ENCODE measurements around the gene NAT16. TPM values are rescaled to one million over a fixed set of nuclear protein-coding genes. Genes with fewer than 3 reads are reported as not detected.
A peak's percentile ranks its signal among the peaks of the same experiment; 100 is the strongest.
"Not testable (repeated sequence)": the region's sequence is repeated elsewhere in the genome, so short reads cannot be mapped to it uniquely, and the experiment has no call there.

Gene NAT16
- total and polyA plus RNA-seq, 9 of the 15 experiments (the other 6 are each of a cell fraction or from before 2014, with no cell fraction given): 0.04 TPM; not detected in 8

DNA sequence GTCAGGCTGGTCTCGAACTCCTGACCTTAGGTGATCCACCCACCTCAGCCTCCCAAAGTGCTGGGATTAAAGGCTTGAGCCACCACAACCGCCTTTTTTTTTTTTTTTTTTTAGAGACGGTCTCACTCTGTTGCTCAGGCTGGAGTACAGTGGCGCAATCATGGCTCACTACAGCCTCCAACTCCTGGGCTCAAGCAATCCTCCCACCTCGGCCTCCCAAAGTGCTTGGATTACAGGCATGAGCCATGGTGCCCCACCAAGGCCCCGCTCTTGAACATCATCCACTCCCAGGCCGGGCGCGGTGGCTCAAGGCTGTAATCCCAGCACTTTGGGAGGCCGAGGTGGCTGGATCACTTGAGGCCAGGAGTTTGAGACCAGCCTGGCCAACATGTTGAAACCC, 19.4 kb upstream of the NAT16 start:
- H3K36me3 ChIP-seq (ENCODE audit: control insufficient read depth, insufficient read depth, low read length); H3K9me3 ChIP-seq (replicated peaks; ENCODE audit: control insufficient read depth, insufficient read depth, low read depth, low read length); H3K4me3 ChIP-seq; H3K9ac ChIP-seq (ENCODE audit: insufficient read depth in 1 of 2, low read depth in 2 of 2, low read length in 2 of 2); H3K27ac ChIP-seq (ENCODE audit: extremely low read depth, low read depth, low read length); H3K9me1 ChIP-seq (ENCODE audit: control insufficient read depth, insufficient read depth, low read length); H4K20me1 ChIP-seq (replicated peaks; ENCODE audit: control insufficient read depth, insufficient read depth, low read length); BruUV-seq (replicated peaks); DNase-seq (ENCODE audit: extremely low read depth in 1 of 4, low spot score in 3 of 4); ATAC-seq; in situ Hi-C loops (cut with MboI); H3K4me2 ChIP-seq (ENCODE audit: insufficient read depth, low read length); H3K79me2 ChIP-seq (ENCODE audit: control insufficient read depth, insufficient read depth, low read length); H2AFZ ChIP-seq (ENCODE audit: low read depth, low read length); intact Hi-C loops (cut with micrococcal nuclease); CTCF ChIA-PET (ENCODE audit: low intra/inter-chr PET ratio); FAIRE-seq: not testable (repeated sequence)
- WGBS (ENCODE audit: insufficient coverage, low coverage, missing lambda C conversion rate): 68% methylated on average over 8 of the region's 10 CpGs
- peaks cover 9 to 32% of the 10 kb centered on the region in 2 experiments for H3K4me1 ChIP-seq (replicated peaks in 1 of 2; ENCODE audit: control insufficient read depth in 2 of 2, insufficient read depth in 2 of 2, low read length in 2 of 2)
- POLR2A ChIA-PET: interaction anchor here (1.5 kb wide), 1 partner anchor 18 kb away, joined by 8 read pairs; the partner anchor contains the start of genes PLOD3 and ZNHIT1
- peaks cover 0 to 13% of the 10 kb centered on the region in 2 experiments; a peak in 1 of 5 replicates for H3K27me3 ChIP-seq (ENCODE audit: control insufficient read depth in 2 of 2, insufficient read depth in 2 of 2, low read length in 2 of 2)

DNA sequence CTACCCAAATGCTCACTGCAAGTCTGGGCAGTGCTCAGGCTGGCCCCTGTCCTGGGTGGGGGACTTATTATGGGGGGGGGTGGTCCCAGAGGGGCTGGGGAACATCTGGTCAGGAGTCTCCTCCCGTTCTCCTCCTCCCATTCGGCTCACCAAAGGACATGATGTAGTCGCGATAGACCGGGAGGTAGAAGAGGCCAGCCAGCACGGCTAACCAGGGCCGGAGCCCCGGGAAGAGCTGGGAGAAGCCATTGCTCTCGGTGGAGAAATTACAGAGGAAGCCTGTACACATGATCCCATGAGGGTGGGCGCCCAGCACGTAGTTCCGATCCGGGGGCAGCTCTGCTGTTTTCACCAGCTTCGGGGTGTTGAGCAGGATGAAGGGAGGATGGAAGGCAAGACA, 18.4 kb upstream of the NAT16 start:
- BruUV-seq (replicated peaks): no TSS peak
- peak overlapping the region in 1 of 2 experiments; percentile 10; a peak in 1 of 4 replicates for H3K9ac ChIP-seq (ENCODE audit: insufficient read depth in 1 of 2, low read depth in 2 of 2, low read length in 2 of 2)
- no peaks in the 10 kb centered on the region for H4K20me1 ChIP-seq (replicated peaks; ENCODE audit: control insufficient read depth, insufficient read depth, low read length)
- no peak overlapping the region for H3K4me3 ChIP-seq
- no peak for DNase-seq (ENCODE audit: extremely low read depth in 1 of 4, low spot score in 3 of 4)
- POLR2A ChIA-PET: interaction anchor here (0.6 kb wide), 1 partner anchor 77 kb away, joined by 3 read pairs; no protein-coding TSS in a partner anchor
- peaks cover 0 to 11% of the 10 kb centered on the region in 2 experiments; a peak in 1 of 5 replicates for H3K27me3 ChIP-seq (ENCODE audit: control insufficient read depth in 2 of 2, insufficient read depth in 2 of 2, low read length in 2 of 2)
- H3K9me3 ChIP-seq (replicated peaks; ENCODE audit: control insufficient read depth, insufficient read depth, low read depth, low read length): no peaks in the 10 kb centered on the region
- CTCF ChIA-PET (ENCODE audit: low intra/inter-chr PET ratio): no interaction called here
- H3K79me2 ChIP-seq (ENCODE audit: control insufficient read depth, insufficient read depth, low read length): no peaks in the 10 kb centered on the region
- no peak for ATAC-seq
- no peak overlapping the region for H2AFZ ChIP-seq (ENCODE audit: low read depth, low read length)
- H3K27ac ChIP-seq (ENCODE audit: extremely low read depth, low read depth, low read length): no peak overlapping the region
- in situ Hi-C loops (cut with MboI): no loop called here
- WGBS (ENCODE audit: insufficient coverage, low coverage, missing lambda C conversion rate): 59% methylated on average over 14 of the region's 14 CpGs
- no peaks in the 10 kb centered on the region for H3K9me1 ChIP-seq (ENCODE audit: control insufficient read depth, insufficient read depth, low read length)
- intact Hi-C loops (cut with micrococcal nuclease): no loop called here
- H3K36me3 ChIP-seq (ENCODE audit: control insufficient read depth, insufficient read depth, low read length): no peaks in the 10 kb centered on the region
- H3K4me1 ChIP-seq (replicated peaks in 1 of 2; ENCODE audit: control insufficient read depth in 2 of 2, insufficient read depth in 2 of 2, low read length in 2 of 2): peaks cover 9 to 32% of the 10 kb centered on the region in 2 experiments
- H3K4me2 ChIP-seq (ENCODE audit: insufficient read depth, low read length): no peak overlapping the region
- FAIRE-seq: no peak
- TF ChIP-seq ARID1B (IDR thresholded peaks at IDR 0.05) (no peak), SRSF3 (IDR thresholded peaks at IDR 0.05; ENCODE audit: insufficient read depth, low read length) (no peak), PHB (CRISPR knock-in tag; IDR thresholded peaks at IDR 0.05) (no peak), BACH1 (tag; IDR thresholded peaks at IDR 0.05) (no peak), KAT8 (IDR thresholded peaks at IDR 0.05; ENCODE audit: low read depth) (no peak), ZNF668 (CRISPR knock-in tag; IDR thresholded peaks at IDR 0.05) (no peak)
- TF ChIP-seq, protein P1, sequence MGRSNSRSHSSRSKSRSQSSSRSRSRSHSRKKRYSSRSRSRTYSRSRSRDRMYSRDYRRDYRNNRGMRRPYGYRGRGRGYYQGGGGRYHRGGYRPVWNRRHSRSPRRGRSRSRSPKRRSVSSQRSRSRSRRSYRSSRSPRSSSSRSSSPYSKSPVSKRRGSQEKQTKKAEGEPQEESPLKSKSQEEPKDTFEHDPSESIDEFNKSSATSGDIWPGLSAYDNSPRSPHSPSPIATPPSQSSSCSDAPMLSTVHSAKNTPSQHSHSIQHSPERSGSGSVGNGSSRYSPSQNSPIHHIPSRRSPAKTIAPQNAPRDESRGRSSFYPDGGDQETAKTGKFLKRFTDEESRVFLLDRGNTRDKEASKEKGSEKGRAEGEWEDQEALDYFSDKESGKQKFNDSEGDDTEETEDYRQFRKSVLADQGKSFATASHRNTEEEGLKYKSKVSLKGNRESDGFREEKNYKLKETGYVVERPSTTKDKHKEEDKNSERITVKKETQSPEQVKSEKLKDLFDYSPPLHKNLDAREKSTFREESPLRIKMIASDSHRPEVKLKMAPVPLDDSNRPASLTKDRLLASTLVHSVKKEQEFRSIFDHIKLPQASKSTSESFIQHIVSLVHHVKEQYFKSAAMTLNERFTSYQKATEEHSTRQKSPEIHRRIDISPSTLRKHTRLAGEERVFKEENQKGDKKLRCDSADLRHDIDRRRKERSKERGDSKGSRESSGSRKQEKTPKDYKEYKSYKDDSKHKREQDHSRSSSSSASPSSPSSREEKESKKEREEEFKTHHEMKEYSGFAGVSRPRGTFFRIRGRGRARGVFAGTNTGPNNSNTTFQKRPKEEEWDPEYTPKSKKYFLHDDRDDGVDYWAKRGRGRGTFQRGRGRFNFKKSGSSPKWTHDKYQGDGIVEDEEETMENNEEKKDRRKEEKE (IDR thresholded peaks at IDR 0.05; ENCODE audit: borderline replicate concordance in 1 of 2, control insufficient read depth in 1 of 2, low read depth in 2 of 2, low read length in 1 of 2): no peak
- TF ChIP-seq, protein P2, sequence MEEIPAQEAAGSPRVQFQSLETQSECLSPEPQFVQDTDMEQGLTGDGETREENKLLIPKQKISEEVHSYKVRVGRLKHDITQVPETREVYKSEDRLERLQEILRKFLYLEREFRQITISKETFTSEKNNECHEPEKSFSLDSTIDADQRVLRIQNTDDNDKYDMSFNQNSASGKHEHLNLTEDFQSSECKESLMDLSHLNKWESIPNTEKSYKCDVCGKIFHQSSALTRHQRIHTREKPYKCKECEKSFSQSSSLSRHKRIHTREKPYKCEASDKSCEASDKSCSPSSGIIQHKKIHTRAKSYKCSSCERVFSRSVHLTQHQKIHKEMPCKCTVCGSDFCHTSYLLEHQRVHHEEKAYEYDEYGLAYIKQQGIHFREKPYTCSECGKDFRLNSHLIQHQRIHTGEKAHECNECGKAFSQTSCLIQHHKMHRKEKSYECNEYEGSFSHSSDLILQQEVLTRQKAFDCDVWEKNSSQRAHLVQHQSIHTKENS (CRISPR knock-in tag; IDR thresholded peaks at IDR 0.05): no peak
- TF ChIP-seq, protein P3, sequence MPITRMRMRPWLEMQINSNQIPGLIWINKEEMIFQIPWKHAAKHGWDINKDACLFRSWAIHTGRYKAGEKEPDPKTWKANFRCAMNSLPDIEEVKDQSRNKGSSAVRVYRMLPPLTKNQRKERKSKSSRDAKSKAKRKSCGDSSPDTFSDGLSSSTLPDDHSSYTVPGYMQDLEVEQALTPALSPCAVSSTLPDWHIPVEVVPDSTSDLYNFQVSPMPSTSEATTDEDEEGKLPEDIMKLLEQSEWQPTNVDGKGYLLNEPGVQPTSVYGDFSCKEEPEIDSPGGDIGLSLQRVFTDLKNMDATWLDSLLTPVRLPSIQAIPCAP (CRISPR knock-in tag; IDR thresholded peaks at IDR 0.05; ENCODE audit: borderline replicate concordance): no peak
